HFFc6 (cell line): ENCODE results near the gene SRP72. TPM values are rescaled to one million over a fixed set of nuclear protein-coding genes. Genes with fewer than 3 reads are reported as not detected.

Source experiments
- DNase-seq: peaks from one replicate; pipeline ENCODE4 v3.0.0-alpha.2; 2018
- H3K27ac Mint-ChIP-seq: 2 replicates; pipeline ENCODE4 v1.8.0; 2020; ENCODE audit warnings: mild to moderate bottlenecking, mixed read lengths
- H3K27me3 Mint-ChIP-seq: 2 replicates; pipeline ENCODE4 v1.8.0; 2021; ENCODE audit warnings: mild to moderate bottlenecking, moderate library complexity, mixed read lengths; ENCODE audit not compliant: insufficient read depth
- H3K36me3 Mint-ChIP-seq: 2 replicates; pipeline ENCODE4 v1.8.0; 2021; ENCODE audit warnings: low read depth, mixed read lengths
- H3K4me1 Mint-ChIP-seq: 2 replicates; pipeline ENCODE4 v1.8.0; 2020; ENCODE audit warnings: low read depth, mixed read lengths
- H3K4me3 Mint-ChIP-seq: 2 replicates; pipeline ENCODE4 v1.8.0; 2020; ENCODE audit warnings: mild to moderate bottlenecking, moderate library complexity, mixed read lengths
- H3K9me3 Mint-ChIP-seq: 2 replicates; pipeline ENCODE4 v1.8.0; 2020; ENCODE audit warnings: mild to moderate bottlenecking, mixed read lengths
- CTCF ChIP-seq: fragments of 200-600 bp; sonication (generic); IDR thresholded peaks from 2 replicates; pipeline ENCODE4 v1.5.0; 2021; ENCODE audit warnings: antibody characterized with exemption, mild to moderate bottlenecking
- total RNA-seq, 6 experiments: library from RNA; stranded (reverse); fragmentation: NEBNext Ultra II Directional; extraction: Animal tissue kit (Norgen Biotek cat#: 25700); gene quantifications; 2 replicates in 1 of 6; 3 replicates in 5 of 6; pipeline ENCODE4 v1.2.3, GENCODE V29; 2021

Gene SRP72
- total RNA-seq, 6 experiments from 2014 or later = 152 to 180 (median 166) TPM

DNA sequence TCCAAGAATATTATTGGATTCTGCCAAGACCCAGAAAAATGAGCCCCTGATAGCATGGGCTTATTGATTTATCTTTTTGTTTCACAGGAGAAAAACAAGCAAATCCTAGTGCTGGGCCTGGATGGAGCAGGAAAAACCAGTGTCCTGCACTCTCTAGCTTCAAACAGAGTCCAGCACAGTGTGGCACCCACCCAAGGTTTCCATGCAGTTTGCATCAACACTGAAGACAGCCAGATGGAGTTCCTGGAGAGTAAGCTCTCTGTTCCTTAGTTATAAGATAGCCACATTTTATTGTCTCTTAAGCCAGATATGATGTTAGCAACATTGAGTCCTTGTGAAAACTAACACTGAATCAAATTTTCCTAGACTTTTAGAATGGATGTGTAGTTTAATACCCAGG is 43.7 kb downstream of the SRP72 start:
- Mint-ChIP-seq H3K36me3 (no peaks in the 10 kb centered on the region), H3K4me1 (peaks cover 15% of the 10 kb centered on the region), H3K9me3 (no peaks in the 10 kb centered on the region), H3K27ac (no peak overlapping the region), H3K4me3 (no peak overlapping the region), H3K27me3 (no peaks in the 10 kb centered on the region; the same call in 1 of the 2 replicates)
- no peak for DNase-seq
- TF ChIP-seq CTCF = no peak

GRCh38 chr4:56512166-56512565 is 44.7 kb downstream of the SRP72 start:
- DNase-seq = peak; percentile 5
- Mint-ChIP-seq H3K36me3 (no peaks in the 10 kb centered on the region), H3K9me3 (no peaks in the 10 kb centered on the region), H3K4me3 (no peak overlapping the region), H3K27ac (no peak overlapping the region), H3K4me1 (peaks cover 8% of the 10 kb centered on the region), H3K27me3 (no peaks in the 10 kb centered on the region; the same call in 1 of the 2 replicates)
- no peak for TF ChIP-seq CTCF

DNA sequence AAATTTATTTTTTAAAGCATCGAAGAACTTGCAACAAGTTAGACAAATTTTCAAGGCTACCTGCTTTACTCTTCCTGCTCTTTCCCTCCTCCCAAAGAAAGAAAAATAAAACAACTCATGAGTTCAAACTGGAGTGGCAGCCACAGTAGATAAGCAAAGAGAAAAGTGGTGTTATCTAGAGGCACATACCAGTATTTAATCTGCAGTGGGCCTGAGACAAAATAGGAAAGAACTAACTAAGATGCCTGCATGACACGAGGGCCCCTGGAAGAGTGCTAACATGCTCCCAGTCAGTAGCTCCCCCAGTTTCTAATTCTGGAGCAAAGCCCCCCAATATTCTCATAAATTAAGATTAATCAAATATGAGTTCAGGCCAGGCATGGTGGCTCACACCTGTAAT is 46.1 kb downstream of the SRP72 start:
- H3K36me3 Mint-ChIP-seq = no peaks in the 10 kb centered on the region

DNA sequence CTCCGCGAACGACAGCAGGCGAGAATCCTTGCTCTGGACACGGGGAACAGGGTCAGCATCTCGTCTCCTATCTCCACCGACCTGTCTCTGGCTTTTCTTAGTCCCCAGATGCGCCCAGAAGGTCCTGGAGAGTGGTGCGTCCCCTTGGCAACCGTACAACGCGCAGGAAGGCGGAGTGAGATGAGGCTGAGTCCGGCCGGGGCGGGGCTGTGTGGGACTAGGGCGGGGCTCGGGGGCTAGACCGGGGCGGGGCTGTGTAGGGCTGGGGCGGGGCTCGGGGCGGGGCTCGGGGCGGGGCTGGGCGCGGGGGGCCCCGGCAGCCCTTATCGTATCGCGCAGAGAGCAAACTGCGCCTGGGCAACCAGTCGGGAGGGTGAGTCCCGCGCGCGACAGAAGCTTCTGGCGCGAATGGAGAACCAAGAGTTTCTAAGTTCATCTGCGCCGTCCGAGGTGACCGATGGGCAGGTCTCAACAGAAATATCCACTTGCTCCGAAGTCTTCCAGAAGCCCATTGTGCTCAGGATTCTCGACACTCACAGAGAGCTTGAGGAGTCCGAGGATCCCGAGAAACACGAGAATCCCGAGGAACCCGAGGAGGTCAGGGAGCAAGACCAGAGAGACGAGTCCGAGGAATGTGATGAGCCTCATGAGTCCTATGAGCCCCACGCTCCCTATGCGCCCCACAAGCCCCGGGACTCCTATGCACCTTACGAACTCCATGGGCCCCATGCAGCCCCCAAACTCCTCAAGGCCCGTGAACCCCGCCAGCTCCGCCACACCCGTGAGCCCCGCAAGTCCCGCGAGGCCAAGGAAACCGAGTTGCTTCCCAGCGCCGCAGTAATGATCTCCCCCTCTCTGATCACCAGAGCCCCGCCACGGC is 63.1 kb downstream of the SRP72 start:
- H3K27me3 Mint-ChIP-seq = peaks cover 31% of the 10 kb centered on the region
- H3K4me1 Mint-ChIP-seq = no peaks in the 10 kb centered on the region
- no peaks in the 10 kb centered on the region for H3K9me3 Mint-ChIP-seq
- TF ChIP-seq CTCF = no peak
- H3K4me3 Mint-ChIP-seq = no peak overlapping the region; the same call in 1 of the 2 replicates
- no peaks in the 10 kb centered on the region for H3K36me3 Mint-ChIP-seq
- DNase-seq = peak; percentile 53
- H3K27ac Mint-ChIP-seq = no peak overlapping the region

More for the DNA sequence above, 46.1 kb downstream of the SRP72 start:
- no peak overlapping the region for H3K27ac Mint-ChIP-seq
- peaks cover 8% of the 10 kb centered on the region for H3K4me1 Mint-ChIP-seq
- no peaks in the 10 kb centered on the region for H3K9me3 Mint-ChIP-seq
- DNase-seq = no peak
- H3K4me3 Mint-ChIP-seq = no peak overlapping the region
- peaks cover 5% of the 10 kb centered on the region; the same call in 1 of the 2 replicates for H3K27me3 Mint-ChIP-seq
- TF ChIP-seq CTCF = no peak

DNA sequence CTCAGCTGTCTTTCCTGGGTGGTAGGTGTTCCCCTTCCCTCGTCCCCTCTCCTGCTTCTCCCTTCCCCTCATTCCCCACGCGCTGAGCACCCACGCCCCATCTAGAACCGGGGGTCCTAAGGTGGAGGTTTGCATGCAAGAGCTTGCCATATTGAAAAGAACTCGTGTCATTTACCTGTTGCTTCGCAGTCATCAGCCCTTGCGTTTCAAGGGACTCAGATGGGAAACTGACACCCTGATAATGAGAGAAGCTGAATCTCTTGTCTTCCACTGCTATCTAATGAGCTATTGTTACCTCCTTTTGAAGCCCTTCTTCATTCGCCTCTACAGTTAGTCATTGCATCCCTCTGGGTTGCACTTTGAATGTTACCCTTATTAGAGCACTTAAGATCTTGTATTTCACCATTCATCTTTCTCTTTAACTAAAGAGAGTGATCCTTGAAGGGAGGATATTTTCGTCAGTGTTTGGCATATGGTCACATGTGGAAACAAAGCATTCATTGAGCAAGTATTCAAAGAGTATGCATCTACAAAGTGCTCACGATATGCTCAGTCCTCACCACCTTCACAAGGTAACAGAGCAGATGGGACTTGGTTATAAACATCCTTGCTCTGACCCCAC is 63.8 kb downstream of the SRP72 start:
- Mint-ChIP-seq H3K9me3 (no peaks in the 10 kb centered on the region), H3K4me3 (no peak overlapping the region), H3K27ac (no peak overlapping the region), H3K27me3 (peaks cover 29% of the 10 kb centered on the region), H3K4me1 (no peaks in the 10 kb centered on the region), H3K36me3 (no peaks in the 10 kb centered on the region)
- no peak for TF ChIP-seq CTCF
- DNase-seq = no peak
